Naive thymus-derived CD4-positive, alpha-beta T cell (primary cell): ENCODE measurements around the gene MYRF. TPM values are rescaled to one million over a fixed set of nuclear protein-coding genes. Genes with fewer than 3 reads are reported as not detected.

Experiments used
- ATAC-seq: fragments of 150-1000 bp; cut with Tn5 transposase; 2 replicates; pipeline ENCODE4 v1.10.0; 2021; ENCODE audit warnings: mild to moderate bottlenecking, moderate library complexity
- CTCF ChIA-PET: fragments of 350-600 bp; sonication (Branson Sonifier 250); formaldehyde crosslinking; loops from one replicate; lab custom pipeline; 2021; ENCODE audit warnings: antibody characterized with exemption; lab: Charles Lee
- POLR2A ChIA-PET: fragments of 350-600 bp; sonication (Branson Sonifier 250); formaldehyde crosslinking; loops from one replicate; lab custom pipeline; 2021; ENCODE audit warnings: antibody characterized with exemption, inconsistent platforms; lab: Charles Lee
- DNase-seq, 9 donors: peaks; one replicate each; pipeline versions ENCODE4 v3.0.0 to v3.0.0-alpha.2; 2020 to 2022; ENCODE audit warnings: mixed read lengths in 1 of 9
- H3K27ac ChIP-seq: one replicate; pipeline ENCODE4 v1.7.0; 2013; ENCODE audit warnings: mild to moderate bottlenecking, low read depth, low read length, moderate library complexity
- H3K27me3 ChIP-seq, 2 donors: one replicate each; pipeline ENCODE4 v1.7.0; 2013; ENCODE audit warnings: low read length in 2 of 2, mild to moderate bottlenecking in 2 of 2, moderate library complexity in 2 of 2; ENCODE audit not compliant: control insufficient read depth in 2 of 2, insufficient read depth in 2 of 2
- H3K36me3 ChIP-seq, 3 experiments: 1 replicate in 2 of 3; 2 replicates in 1 of 3; pipeline ENCODE4 v1.7.0; 2013; ENCODE audit warnings: low read length in 3 of 3, mild to moderate bottlenecking in 3 of 3, moderate library complexity in 1 of 3; ENCODE audit not compliant: insufficient read depth in 3 of 3, control insufficient read depth in 2 of 3
- H3K4me1 ChIP-seq, 2 donors: one replicate each; pipeline ENCODE4 v1.7.0; 2013; ENCODE audit warnings: low read length in 2 of 2, mild to moderate bottlenecking in 2 of 2, moderate library complexity in 1 of 2; ENCODE audit not compliant: control insufficient read depth in 2 of 2, insufficient read depth in 2 of 2
- H3K4me3 ChIP-seq: 2 replicates; pipeline ENCODE4 v1.7.0; 2013; ENCODE audit warnings: mild to moderate bottlenecking, low read length
- H3K9me3 ChIP-seq, 3 experiments: 1 replicate in 2 of 3; 2 replicates in 1 of 3; pipeline ENCODE4 v1.7.0; 2013; ENCODE audit warnings: low read length in 3 of 3; ENCODE audit not compliant: control insufficient read depth in 2 of 3
- H3K27ac Mint-ChIP-seq, 9 donors: one replicate each; pipeline ENCODE4 v1.8.0; 2020 to 2022; ENCODE audit warnings: mixed read lengths in 9 of 9, mild to moderate bottlenecking in 8 of 9, moderate library complexity in 5 of 9, inconsistent platforms in 2 of 9
- H3K27me3 Mint-ChIP-seq, 5 donors: one replicate each; pipeline ENCODE4 v1.8.0; 2021 to 2022; ENCODE audit warnings: mixed read lengths in 5 of 5, mild to moderate bottlenecking in 1 of 5
- H3K36me3 Mint-ChIP-seq, 5 donors: one replicate each; pipeline ENCODE4 v1.8.0; 2020 to 2022; ENCODE audit warnings: mixed read lengths in 5 of 5, mild to moderate bottlenecking in 3 of 5, inconsistent platforms in 1 of 5
- H3K4me1 Mint-ChIP-seq, 7 donors: one replicate each; pipeline ENCODE4 v1.8.0; 2020 to 2022; ENCODE audit warnings: mixed read lengths in 7 of 7, mild to moderate bottlenecking in 3 of 7, inconsistent platforms in 1 of 7
- H3K4me3 Mint-ChIP-seq, 10 donors: one replicate each; pipeline ENCODE4 v1.8.0; 2020 to 2022; ENCODE audit warnings: mild to moderate bottlenecking in 10 of 10, mixed read lengths in 10 of 10, moderate library complexity in 6 of 10, inconsistent platforms in 2 of 10
- H3K9me3 Mint-ChIP-seq, 11 donors: one replicate each; pipeline ENCODE4 v1.8.0; 2020 to 2022; ENCODE audit warnings: mixed read lengths in 11 of 11, mild to moderate bottlenecking in 4 of 11, inconsistent platforms in 1 of 11, moderate library complexity in 1 of 11
- intact Hi-C, 2 donors: fragments of 100-400 bp; cut with micrococcal nuclease; formaldehyde crosslinking; loops; one replicate each; pipeline ENCODE4 v1.15.1; 2023
- polyA plus RNA-seq, 2 donors: library from polyadenylated mRNA; unstranded; fragments of 300-500 nt; fragmentation: Illumina TruSeq; gene quantifications; one replicate each; pipeline ENCODE4 v1.2.3, GENCODE V29; 2021
- total RNA-seq, 6 experiments: library from RNA in 5 of 6; stranded (reverse) in 5 of 6; gene quantifications; 1 replicate in 5 of 6; 2 replicates in 1 of 6; pipeline ENCODE4 v1.2.3 and lab custom pipeline; 2021 to 2026

MYRF gene
- total and polyA plus RNA-seq, 7 experiments from 2014 or later, result 0.19 to 1.5 (median 0.36) TPM; not detected in 1

GRCh38 chr11:61799665-61800284 is 47.3 kb downstream of the MYRF start:
- no peaks in the 10 kb centered on the region for H3K4me1 ChIP-seq
- Mint-ChIP-seq H3K4me1 (peaks cover 0 to 39% (median 5%) of the 10 kb centered on the region in 7 donors), H3K27me3 (no peaks in the 10 kb centered on the region), H3K9me3 (no peaks in the 10 kb centered on the region), H3K36me3 (peaks cover 0 to 15% (median 3%) of the 10 kb centered on the region in 5 donors), H3K4me3 (no peak overlapping the region), H3K27ac (peak overlapping the region in 2 of 9 donors; percentile 21 to 62)
- intact Hi-C loops, result loop anchor here in 1 of 2 donors (5.0 kb wide), 1 partner anchor 513 kb away; no protein-coding TSS in a partner anchor
- POLR2A ChIA-PET, result interaction anchor here (0.7 kb wide), 1 partner anchor 282 kb away, joined by 3 read pairs; no protein-coding TSS in a partner anchor
- H3K4me3 ChIP-seq, result no peak overlapping the region
- H3K27ac ChIP-seq, result no peak overlapping the region
- ATAC-seq (no peak), DNase-seq (no peak)
- H3K9me3 ChIP-seq, result no peaks in the 10 kb centered on the region
- H3K36me3 ChIP-seq, result peaks cover 0 to 8% (median 0%) of the 10 kb centered on the region in 3 experiments
- no peaks in the 10 kb centered on the region for H3K27me3 ChIP-seq
- CTCF ChIA-PET, result interaction anchor here (0.6 to 1.8 kb wide), 2 partner anchors 12 to 308 kb away, joined by 3 to 6 read pairs; no protein-coding TSS in a partner anchor

DNA sequence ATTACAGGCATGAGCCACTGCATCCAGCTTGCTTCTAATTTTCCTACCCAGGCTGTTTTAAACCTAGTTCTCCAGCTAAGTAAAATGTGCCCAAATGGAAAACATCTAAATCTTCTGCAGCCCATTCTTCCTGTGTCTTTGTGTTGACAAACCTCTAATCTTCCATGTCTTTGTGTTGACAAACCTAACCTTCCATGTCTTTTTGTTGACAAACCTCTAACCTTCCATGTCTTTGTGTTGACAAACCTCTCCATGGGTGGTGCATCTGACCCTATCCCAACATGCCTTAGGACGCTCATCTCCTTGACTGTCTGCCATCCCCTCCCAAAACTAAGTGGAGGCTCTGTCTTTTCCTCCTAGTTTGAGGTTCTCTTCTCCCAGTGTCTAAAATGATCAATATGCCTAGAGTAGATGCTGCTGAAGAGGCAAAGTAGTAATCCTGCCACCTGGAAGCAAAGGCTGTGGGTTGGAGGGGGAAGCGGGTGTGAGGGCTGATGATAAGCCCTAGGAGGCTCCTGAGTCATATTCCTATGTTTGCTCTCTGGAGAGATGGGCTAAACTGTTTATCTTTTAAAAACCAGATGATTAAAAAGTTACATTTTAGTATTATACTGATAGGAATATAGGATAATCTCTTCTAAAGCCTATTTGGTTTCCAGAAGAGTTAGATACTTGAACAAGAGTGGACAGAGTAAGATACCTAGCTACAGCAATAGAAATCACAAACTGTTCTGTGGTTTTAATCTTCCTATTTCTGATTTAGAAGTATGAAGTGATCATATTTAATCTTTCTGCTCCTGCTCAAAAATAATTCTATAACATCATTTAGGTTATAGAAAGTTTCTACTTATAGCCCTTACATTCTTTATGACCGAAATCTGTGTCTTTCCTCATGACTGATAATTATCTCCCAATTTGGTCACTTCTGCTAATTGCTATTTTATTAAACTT is 48.2 kb downstream of the MYRF start:
- Mint-ChIP-seq H3K4me1 (peaks cover 0 to 32% (median 5%) of the 10 kb centered on the region in 7 donors), H3K4me3 (no peak overlapping the region), H3K9me3 (no peaks in the 10 kb centered on the region), H3K27ac (peak overlapping the region in 3 of 9 donors; percentile 30 to 53 (median 42)), H3K36me3 (peaks cover 0 to 12% (median 3%) of the 10 kb centered on the region in 5 donors), H3K27me3 (no peaks in the 10 kb centered on the region)
- no peak for ATAC-seq
- Histone ChIP-seq H3K27me3 (no peaks in the 10 kb centered on the region), H3K36me3 (peaks cover 0 to 7% (median 0%) of the 10 kb centered on the region in 3 experiments), H3K4me3 (no peak overlapping the region), H3K9me3 (no peaks in the 10 kb centered on the region), H3K27ac (no peak overlapping the region), H3K4me1 (no peaks in the 10 kb centered on the region)
- DNase-seq, result no peak
- ChIA-PET POLR2A (interaction anchor here (0.7 kb wide), 1 partner anchor 281 kb away, joined by 3 read pairs; no protein-coding TSS in a partner anchor), CTCF (interaction anchor here (0.6 to 1.8 kb wide), 2 partner anchors 11 to 308 kb away, joined by 3 to 6 read pairs; no protein-coding TSS in a partner anchor)
- intact Hi-C loops, result no loop called here

- Mint-ChIP-seq H3K9me3 (no peaks in the 10 kb centered on the region), H3K27me3 (no peaks in the 10 kb centered on the region), H3K4me1 (peaks cover 0 to 15% (median 0%) of the 10 kb centered on the region in 7 donors), H3K36me3 (peaks cover 0 to 16% (median 0%) of the 10 kb centered on the region in 5 donors), H3K4me3 (no peak overlapping the region), H3K27ac (no peak overlapping the region)
- POLR2A ChIA-PET, result no interaction called here
- no peaks in the 10 kb centered on the region for H3K9me3 ChIP-seq
- no peak for DNase-seq
- intact Hi-C loops, result no loop called here
- H3K36me3 ChIP-seq, result no peaks in the 10 kb centered on the region
- no peak overlapping the region for H3K27ac ChIP-seq
- no peak overlapping the region for H3K4me3 ChIP-seq
- no peaks in the 10 kb centered on the region for H3K27me3 ChIP-seq
- CTCF ChIA-PET, result interaction anchor here (0.8 kb wide), 1 partner anchor 306 kb away, joined by 3 read pairs; no protein-coding TSS in a partner anchor
- ATAC-seq, result no peak
- H3K4me1 ChIP-seq, result no peaks in the 10 kb centered on the region
Observed at GRCh38 chr11:61802605-61803004, 50.2 kb downstream of the MYRF start.

DNA sequence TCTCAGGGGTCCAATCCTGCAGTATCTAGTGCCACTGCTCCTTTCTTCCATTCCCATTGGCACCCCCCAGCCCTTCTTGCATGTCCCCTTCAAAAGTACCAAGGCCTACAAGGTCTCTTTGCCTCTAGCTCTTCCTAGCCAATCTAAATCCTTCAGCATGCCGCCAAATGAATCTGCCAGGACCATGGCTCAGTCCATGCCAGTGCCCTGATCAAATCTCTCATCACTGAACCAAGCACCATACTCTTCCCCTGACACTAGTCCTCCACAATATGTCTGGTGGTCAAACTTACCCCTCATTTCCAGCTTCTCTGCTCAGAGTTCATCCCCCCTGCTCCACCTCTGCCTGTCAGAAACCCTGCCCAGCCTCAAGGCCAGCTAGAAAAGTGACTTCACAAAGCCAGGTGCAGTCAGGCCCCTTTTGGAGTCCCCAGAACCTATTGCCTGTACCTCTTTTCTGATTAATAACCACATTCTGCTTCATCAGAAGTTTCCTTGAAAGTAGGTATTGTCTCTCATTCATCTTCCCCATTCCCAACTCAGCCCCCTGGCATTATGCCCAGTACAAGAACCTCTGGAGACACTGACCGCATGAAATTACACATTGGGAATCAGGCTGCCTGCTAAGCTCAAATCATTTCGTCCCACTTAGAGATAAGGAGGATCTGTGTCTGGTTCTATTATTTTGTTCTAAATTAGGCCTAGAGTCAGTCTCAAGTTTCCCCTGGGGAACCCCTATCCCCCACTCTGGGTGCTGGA is 51.6 kb downstream of the MYRF start:
- Mint-ChIP-seq H3K27ac (peak overlapping the region in 1 of 9 donors; percentile 44), H3K4me1 (peaks cover 0 to 10% (median 0%) of the 10 kb centered on the region in 7 donors), H3K36me3 (peaks cover 0 to 19% (median 0%) of the 10 kb centered on the region in 5 donors), H3K9me3 (no peaks in the 10 kb centered on the region), H3K27me3 (no peaks in the 10 kb centered on the region), H3K4me3 (no peak overlapping the region)
- ATAC-seq, result no peak
- H3K27me3 ChIP-seq, result no peaks in the 10 kb centered on the region
- no peaks in the 10 kb centered on the region for H3K9me3 ChIP-seq
- H3K27ac ChIP-seq, result no peak overlapping the region
- intact Hi-C loops, result no loop called here
- ChIA-PET CTCF (interaction anchor here (1.3 kb wide), 1 partner anchor 11 kb away, joined by 5 read pairs; no protein-coding TSS in a partner anchor), POLR2A (interaction anchor here (0.8 kb wide), 1 partner anchor 14 kb away, joined by 3 read pairs; no protein-coding TSS in a partner anchor)
- no peak overlapping the region for H3K4me3 ChIP-seq
- H3K4me1 ChIP-seq, result no peaks in the 10 kb centered on the region
- no peak for DNase-seq
- no peaks in the 10 kb centered on the region for H3K36me3 ChIP-seq

DNA sequence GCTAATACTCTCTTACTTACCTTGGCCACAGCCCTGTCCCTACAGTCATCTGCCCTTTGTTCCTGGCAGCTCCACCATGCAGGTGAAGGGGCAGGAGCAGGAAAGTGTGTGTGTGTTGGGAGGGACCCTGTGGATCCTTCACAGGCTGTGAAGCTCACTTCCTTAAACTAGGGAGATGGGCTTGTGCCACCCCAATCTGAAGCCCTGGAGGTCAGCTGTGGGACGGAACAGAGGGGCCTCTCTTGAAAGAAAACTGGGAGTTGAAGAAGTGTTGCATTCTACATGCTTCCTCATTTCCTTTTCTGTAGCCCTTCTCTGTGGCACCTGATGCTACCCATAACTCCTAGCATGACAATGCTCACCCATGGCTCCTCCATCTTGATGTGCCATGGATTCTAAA is 52.7 kb downstream of the MYRF start:
- no peak for ATAC-seq
- no peaks in the 10 kb centered on the region for H3K4me1 ChIP-seq
- CTCF ChIA-PET, result interaction anchor here (0.6 kb wide), 1 partner anchor 8 kb away, joined by 3 read pairs; no protein-coding TSS in a partner anchor
- H3K9me3 ChIP-seq, result no peaks in the 10 kb centered on the region
- H3K9me3 Mint-ChIP-seq, result no peaks in the 10 kb centered on the region
- H3K27ac ChIP-seq, result no peak overlapping the region
- no peak overlapping the region for H3K4me3 ChIP-seq
- no peaks in the 10 kb centered on the region for H3K27me3 ChIP-seq
- no peak for DNase-seq
- H3K4me1 Mint-ChIP-seq, result peaks cover 0 to 4% (median 0%) of the 10 kb centered on the region in 7 donors
- no peaks in the 10 kb centered on the region for H3K27me3 Mint-ChIP-seq
- intact Hi-C loops, result no loop called here
- H3K4me3 Mint-ChIP-seq, result no peak overlapping the region
- H3K27ac Mint-ChIP-seq, result no peak overlapping the region
- no peaks in the 10 kb centered on the region for H3K36me3 ChIP-seq
- peaks cover 0 to 24% (median 0%) of the 10 kb centered on the region in 5 donors for H3K36me3 Mint-ChIP-seq
- POLR2A ChIA-PET, result no interaction called here
